ENCODE results near the gene HDAC1.

HDAC1 gene

GRCh38 chr1:32330558-32331151 lies 38.8 kb downstream of the HDAC1 start:
- DNase-seq = no peak

GRCh38 chr1:32331549-32331948 lies 39.7 kb downstream of the HDAC1 start:
- no peak for DNase-seq

GRCh38 chr1:32332290-32333079 lies 40.6 kb downstream of the HDAC1 start:
- DNase-seq = no peak

- DNase-seq = no peak
These were observed 41.5 kb downstream of the HDAC1 start for GRCh38 chr1:32333251-32333963.

GRCh38 chr1:32334274-32334861 lies 42.5 kb downstream of the HDAC1 start:
- no peak for DNase-seq

GRCh38 chr1:32334864-32335534 lies 43.1 kb downstream of the HDAC1 start:
- peak; percentile 60 for DNase-seq

- no peak for DNase-seq
These were observed 43.6 kb downstream of the HDAC1 start for GRCh38 chr1:32335535-32335789.

GRCh38 chr1:32335790-32336590 lies 44.1 kb downstream of the HDAC1 start, which contains the start of gene MARCKSL1:
MARCKSL1 (minus strand) TSS chr1:32336233; CDS start chr1:32336033, 200 bp downstream.
- peak; percentile 79 for DNase-seq

- no peak for DNase-seq
These were observed 44.7 kb downstream of the HDAC1 start for GRCh38 chr1:32336591-32336932.

GRCh38 chr1:32336963-32337675 lies 45.2 kb downstream of the HDAC1 start:
- DNase-seq = peak; percentile 16

GRCh38 chr1:32337855-32338636 lies 46.2 kb downstream of the HDAC1 start:
- no peak for DNase-seq

- DNase-seq = no peak
These were observed 46.8 kb downstream of the HDAC1 start for GRCh38 chr1:32338637-32339145.

GRCh38 chr1:32339363-32339978 lies 47.6 kb downstream of the HDAC1 start:
- no peak for DNase-seq

- no peak for DNase-seq
These were observed 49.4 kb downstream of the HDAC1 start for GRCh38 chr1:32341186-32341757.

- DNase-seq = no peak
These were observed 50.1 kb downstream of the HDAC1 start for GRCh38 chr1:32341971-32342370.

- DNase-seq = no peak
These were observed 50.8 kb downstream of the HDAC1 start for GRCh38 chr1:32342704-32343103.

GRCh38 chr1:32345289-32345827 lies 53.5 kb downstream of the HDAC1 start:
- DNase-seq = peak; percentile 28

- DNase-seq = no peak
These were observed 54.8 kb downstream of the HDAC1 start for GRCh38 chr1:32346532-32347157.

GRCh38 chr1:32349211-32349708 lies 57.4 kb downstream of the HDAC1 start:
- DNase-seq = no peak
